Testis (tissue), 3 donors: ENCODE measurements around the gene CD226. TPM values are rescaled to one million over a fixed set of nuclear protein-coding genes. Genes with fewer than 3 reads are reported as not detected.
"Not testable (repeated sequence)": the region's sequence is repeated elsewhere in the genome, so short reads cannot be mapped to it uniquely, and the experiment has no call there.

Experiments used
- DNase-seq: peaks from one replicate; pipeline ENCODE4 v3.0.0-alpha.2; 2019
- H3K27ac ChIP-seq, 2 donors: fragments of 200-600 bp; sonication (generic); one replicate each; pipeline ENCODE4 v1.5.1; 2019
- H3K27me3 ChIP-seq: fragments of 200-600 bp; sonication (generic); one replicate; pipeline ENCODE4 v1.5.1; 2019
- H3K36me3 ChIP-seq: fragments of 200-600 bp; sonication (generic); one replicate; pipeline ENCODE4 v1.5.1; 2017; ENCODE audit warnings: low read depth; ENCODE audit errors: missing control alignments
- H3K4me1 ChIP-seq: fragments of 200-600 bp; sonication (generic); one replicate; pipeline ENCODE4 v1.5.1; 2019
- H3K4me3 ChIP-seq, 2 donors: fragments of 200-600 bp; sonication (generic); one replicate each; pipeline ENCODE4 v1.5.1; 2017 to 2019
- H3K9me3 ChIP-seq: fragments of 200-600 bp; sonication (generic); one replicate; pipeline ENCODE4 v1.5.1; 2017
- POLR2A ChIP-seq: fragments of 450-650 bp; IDR thresholded peaks from one replicate; pipeline ENCODE4 v1.6.1; 2017; ENCODE audit warnings: antibody characterized with exemption, mild to moderate bottlenecking, moderate library complexity
- WGBS, 2 donors: methylation state at CpG; one replicate each; pipeline ENCODE4 v1.1.5; 2018; 5-methylcytosine and 5-hydroxymethylcytosine counted together
- intact Hi-C: fragments of 100-400 bp; cut with DNase I; formaldehyde crosslinking; loops from one replicate; pipeline ENCODE4 v1.15.1; 2023; ENCODE audit warnings: low total_unique reads
- polyA plus RNA-seq: library from polyadenylated mRNA; stranded (reverse); fragments of 350-450 nt; fragmentation: Illumina TruSeq; extraction: RNeasy Lipid Tissue Mini Kit (QIAGEN cat#74804); gene quantifications from one replicate; pipeline ENCODE4 v1.2.3, GENCODE V29; 2014; ENCODE audit warnings: low read depth, low replicate concordance; ENCODE audit not compliant: insufficient read depth
- total RNA-seq, 2 donors: library from RNA; depleted of rRNA; stranded (reverse); fragments of >200 nt; gene quantifications; one replicate each; pipeline ENCODE4 v1.2.3, GENCODE V29; 2016
- TF ChIP-seq, protein P1 (sequence below), 3 experiments: fragments of 450-650 bp in 2 of 3; fragments of 200-600 bp in 1 of 3; sonication (generic) in 1 of 3; IDR thresholded peaks; one replicate each; pipeline ENCODE4 v1.5.1; 2016 to 2019; ENCODE audit warnings: antibody characterized with exemption in 3 of 3, mild to moderate bottlenecking in 2 of 3, moderate library complexity in 1 of 3

The CD226 gene
- total and polyA plus RNA-seq, 3 donors from 2014 or later: 2.6 to 3.0 (median 2.9) TPM

DNA sequence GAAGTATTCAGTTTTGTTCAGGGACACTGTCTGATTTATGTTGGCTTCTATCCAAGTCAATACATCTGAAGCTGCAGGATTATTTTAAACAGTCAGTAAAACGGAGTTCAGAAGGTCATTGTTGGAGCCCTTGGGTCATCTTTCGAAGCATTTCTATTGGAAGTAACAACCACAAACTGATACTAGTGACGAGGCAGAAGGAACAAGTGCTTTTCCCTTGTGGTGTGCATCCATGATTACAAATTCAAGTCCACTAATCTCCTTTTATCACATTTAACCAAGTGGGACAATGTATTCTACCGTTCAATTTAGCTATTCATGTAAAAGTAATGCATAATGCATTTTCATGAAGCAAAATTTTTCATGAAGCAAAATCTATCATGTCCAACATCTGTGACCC is 76.9 kb downstream of the CD226 start:
- no peak for DNase-seq
- 63 to 64% methylated on average over 4 of the region's 4 CpGs for WGBS, 2 donors
- no peak overlapping the region for H3K4me3 ChIP-seq
- H3K4me1 ChIP-seq: no peaks in the 10 kb centered on the region
- no peaks in the 10 kb centered on the region for H3K27me3 ChIP-seq
- intact Hi-C loops: no loop called here
- TF ChIP-seq POLR2A: no peak
- no peaks in the 10 kb centered on the region for H3K36me3 ChIP-seq
- no peak overlapping the region for H3K27ac ChIP-seq
- no peaks in the 10 kb centered on the region for H3K9me3 ChIP-seq

DNA sequence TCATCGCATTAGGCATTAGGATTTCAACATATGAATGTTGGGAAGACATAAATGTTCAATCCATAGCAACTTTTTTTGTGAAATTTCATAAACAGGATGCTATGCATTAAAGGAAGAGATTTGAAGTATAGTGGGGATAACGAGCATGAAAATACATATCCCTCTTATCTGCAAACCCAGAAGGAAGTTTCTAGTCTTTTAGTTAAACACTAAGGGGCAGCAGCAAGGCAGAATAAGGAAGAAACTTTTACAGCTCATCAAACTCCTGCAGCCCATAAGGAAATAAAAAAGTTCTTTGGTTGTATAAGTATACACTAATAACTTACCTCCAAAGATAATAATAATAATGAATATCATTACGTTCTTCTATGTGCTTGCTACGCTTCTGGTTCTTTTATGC is 81.5 kb downstream of the CD226 start:
- Histone ChIP-seq H3K9me3 (no peaks in the 10 kb centered on the region), H3K4me1 (no peaks in the 10 kb centered on the region), H3K27ac (no peak overlapping the region), H3K36me3 (no peaks in the 10 kb centered on the region), H3K4me3 (no peak overlapping the region), H3K27me3 (no peaks in the 10 kb centered on the region)
- no peak for TF ChIP-seq POLR2A
- WGBS, 2 donors: 88 to 90% methylated on average over 4 of the region's 4 CpGs
- intact Hi-C loops: no loop called here
- no peak for DNase-seq

DNA sequence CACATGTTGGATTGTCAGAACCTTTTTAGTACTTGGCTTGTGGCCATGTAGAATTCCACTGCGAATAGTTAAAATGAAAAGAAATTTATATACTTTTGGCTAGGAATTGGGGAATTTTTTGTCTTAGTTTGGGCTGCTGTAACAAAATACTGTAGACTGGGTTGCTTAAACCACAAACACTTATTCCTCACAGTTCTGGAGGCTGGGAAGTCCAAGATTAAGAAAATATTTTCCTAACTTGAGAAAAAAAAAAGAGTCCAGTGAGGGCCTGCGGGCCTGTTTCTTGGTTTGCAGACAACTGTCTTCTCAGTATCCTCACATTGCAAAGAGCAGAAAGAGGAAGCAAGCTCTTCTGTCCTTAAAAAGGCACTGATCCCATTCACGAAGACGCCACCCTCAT is 81.9 kb downstream of the CD226 start:
- Histone ChIP-seq H3K9me3 (no peaks in the 10 kb centered on the region), H3K27ac (no peak overlapping the region), H3K27me3 (no peaks in the 10 kb centered on the region), H3K4me3 (no peak overlapping the region), H3K36me3 (no peaks in the 10 kb centered on the region), H3K4me1 (no peaks in the 10 kb centered on the region)
- no peak for DNase-seq
- no peak for TF ChIP-seq POLR2A
- TF ChIP-seq, protein P1, sequence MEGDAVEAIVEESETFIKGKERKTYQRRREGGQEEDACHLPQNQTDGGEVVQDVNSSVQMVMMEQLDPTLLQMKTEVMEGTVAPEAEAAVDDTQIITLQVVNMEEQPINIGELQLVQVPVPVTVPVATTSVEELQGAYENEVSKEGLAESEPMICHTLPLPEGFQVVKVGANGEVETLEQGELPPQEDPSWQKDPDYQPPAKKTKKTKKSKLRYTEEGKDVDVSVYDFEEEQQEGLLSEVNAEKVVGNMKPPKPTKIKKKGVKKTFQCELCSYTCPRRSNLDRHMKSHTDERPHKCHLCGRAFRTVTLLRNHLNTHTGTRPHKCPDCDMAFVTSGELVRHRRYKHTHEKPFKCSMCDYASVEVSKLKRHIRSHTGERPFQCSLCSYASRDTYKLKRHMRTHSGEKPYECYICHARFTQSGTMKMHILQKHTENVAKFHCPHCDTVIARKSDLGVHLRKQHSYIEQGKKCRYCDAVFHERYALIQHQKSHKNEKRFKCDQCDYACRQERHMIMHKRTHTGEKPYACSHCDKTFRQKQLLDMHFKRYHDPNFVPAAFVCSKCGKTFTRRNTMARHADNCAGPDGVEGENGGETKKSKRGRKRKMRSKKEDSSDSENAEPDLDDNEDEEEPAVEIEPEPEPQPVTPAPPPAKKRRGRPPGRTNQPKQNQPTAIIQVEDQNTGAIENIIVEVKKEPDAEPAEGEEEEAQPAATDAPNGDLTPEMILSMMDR (IDR thresholded peaks at IDR 0.05): no peak
- intact Hi-C loops: no loop called here
- 59% methylated on average over 4 of the region's 4 CpGs for WGBS, 2 donors

DNA sequence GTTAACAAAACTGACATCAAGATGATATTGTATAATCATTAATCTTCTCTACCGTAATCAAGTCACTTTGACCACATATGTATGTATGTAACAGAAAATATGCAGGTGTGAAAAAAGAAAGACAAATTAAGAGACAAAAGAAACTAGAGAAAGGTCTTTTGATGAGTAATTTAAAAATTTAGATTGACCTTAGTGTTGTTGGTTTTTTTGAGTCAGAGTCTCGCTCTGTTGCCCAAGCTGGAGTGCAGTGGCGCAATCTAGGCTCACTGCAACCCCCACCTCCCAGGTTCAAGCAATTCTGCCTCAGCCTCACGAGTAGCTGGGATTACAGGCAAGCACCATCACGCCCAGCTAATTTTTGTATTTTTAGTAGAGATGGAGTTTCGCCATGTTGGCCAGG is 82.9 kb downstream of the CD226 start:
- WGBS, 2 donors: 95 to 96% methylated on average over 6 of the region's 6 CpGs
- DNase-seq, H3K27ac ChIP-seq, H3K36me3 ChIP-seq, H3K4me3 ChIP-seq, H3K4me1 ChIP-seq, intact Hi-C loops, H3K27me3 ChIP-seq, H3K9me3 ChIP-seq: not testable (repeated sequence)

DNA sequence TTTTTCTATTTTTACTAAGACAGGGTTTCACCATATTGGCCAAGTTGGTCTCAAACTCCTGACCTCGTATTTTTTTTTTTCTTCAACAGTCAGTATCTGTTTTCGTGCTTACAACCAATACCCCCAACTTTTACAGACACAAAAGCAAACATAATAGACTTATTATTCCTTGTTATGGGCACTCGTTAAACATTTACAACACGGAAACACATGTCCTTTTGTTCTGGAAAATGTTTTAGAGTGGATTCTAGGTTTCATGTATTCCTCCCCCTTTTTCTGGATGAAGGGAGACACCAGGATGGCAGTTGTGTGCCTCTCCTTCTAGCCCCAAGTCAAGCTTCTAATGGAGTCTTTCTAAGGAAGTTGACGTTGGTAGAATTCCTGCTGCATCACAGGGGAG is 88.8 kb downstream of the CD226 start:
- Histone ChIP-seq H3K27ac (no peak overlapping the region), H3K27me3 (no peaks in the 10 kb centered on the region), H3K4me3 (no peak overlapping the region), H3K4me1 (no peaks in the 10 kb centered on the region), H3K9me3 (no peaks in the 10 kb centered on the region), H3K36me3 (no peaks in the 10 kb centered on the region)
- TF ChIP-seq POLR2A: no peak
- TF ChIP-seq, protein P1 (IDR thresholded peaks at IDR 0.05): no peak
- no peak for DNase-seq
- WGBS, 2 donors: 82 to 84% methylated on average over 5 of the region's 5 CpGs
- intact Hi-C loops: no loop called here

DNA sequence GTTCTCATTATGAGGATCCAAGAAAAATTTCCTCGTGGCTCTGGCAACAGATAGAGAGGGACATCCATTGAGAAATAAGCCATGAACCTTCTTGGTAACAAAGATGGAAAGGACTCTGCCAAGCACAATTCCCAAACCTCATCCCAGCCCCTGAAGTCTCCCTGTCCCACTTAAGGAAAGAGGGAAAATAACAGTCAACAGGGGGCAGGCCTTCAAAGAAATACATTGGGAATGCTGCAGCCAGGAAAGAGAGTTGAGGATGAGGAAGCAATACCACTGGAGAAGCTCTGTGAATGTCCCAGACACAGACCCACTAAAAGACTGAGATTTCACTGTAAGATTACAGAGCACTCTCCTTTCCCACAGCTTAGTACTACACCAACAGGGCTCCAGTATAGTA is 93.2 kb downstream of the CD226 start:
- WGBS, 2 donors: 71 to 89% methylated on average over 1 of the region's 1 CpG

More for the DNA sequence above, 93.2 kb downstream of the CD226 start:
- Histone ChIP-seq H3K27me3 (no peaks in the 10 kb centered on the region), H3K4me1 (no peaks in the 10 kb centered on the region), H3K27ac (no peak overlapping the region), H3K36me3 (no peaks in the 10 kb centered on the region), H3K9me3 (no peaks in the 10 kb centered on the region), H3K4me3 (no peak overlapping the region)
- intact Hi-C loops: no loop called here
- no peak for DNase-seq
- no peak for TF ChIP-seq POLR2A
- TF ChIP-seq, protein P1 (IDR thresholded peaks at IDR 0.05): no peak
